T1000 (cell line): ENCODE results near the gene UTF1.

ENCODE experiments used
- DNase-seq: peaks from one replicate; lab custom pipeline; 2025; ENCODE audit warnings: mixed read lengths; lab: John Stamatoyannopoulos, UW

The UTF1 gene

GRCh38 chr10:133196936-133197758, 32.9 kb upstream of the UTF1 start:
- no peak for DNase-seq

- DNase-seq: no peak
Measured at GRCh38 chr10:133197786-133198185, 32.2 kb upstream of the UTF1 start.

GRCh38 chr10:133198206-133198605, 31.8 kb upstream of the UTF1 start:
- no peak for DNase-seq

- DNase-seq: no peak
Measured at GRCh38 chr10:133198621-133199487, 31.2 kb upstream of the UTF1 start.

GRCh38 chr10:133199488-133199885, 30.5 kb upstream of the UTF1 start:
- DNase-seq: no peak

- DNase-seq: no peak
Measured at GRCh38 chr10:133199992-133200611, 29.9 kb upstream of the UTF1 start.

- DNase-seq: no peak
Measured at GRCh38 chr10:133200621-133201031, 29.4 kb upstream of the UTF1 start.

- DNase-seq: no peak
Measured at GRCh38 chr10:133201151-133201947, 28.7 kb upstream of the UTF1 start.

- no peak for DNase-seq
Measured at GRCh38 chr10:133201948-133202725, 27.9 kb upstream of the UTF1 start.

GRCh38 chr10:133202778-133203651, 27.0 kb upstream of the UTF1 start:
- DNase-seq: no peak

GRCh38 chr10:133203652-133204195, 26.3 kb upstream of the UTF1 start:
- DNase-seq: no peak

GRCh38 chr10:133204226-133205015, 25.6 kb upstream of the UTF1 start:
- DNase-seq: no peak

GRCh38 chr10:133205146-133205545, 24.9 kb upstream of the UTF1 start:
- no peak for DNase-seq

- DNase-seq: no peak
Measured at GRCh38 chr10:133206356-133207040, 23.5 kb upstream of the UTF1 start.

- DNase-seq: no peak
Measured at GRCh38 chr10:133207041-133207600, 22.9 kb upstream of the UTF1 start.

GRCh38 chr10:133207627-133208026, 22.4 kb upstream of the UTF1 start:
- no peak for DNase-seq

GRCh38 chr10:133208466-133208865, 21.6 kb upstream of the UTF1 start:
- no peak for DNase-seq

GRCh38 chr10:133209117-133209516, 20.9 kb upstream of the UTF1 start:
- DNase-seq: no peak
